Smooth muscle cell of the brain vasculature (primary cell): Measurements from ENCODE around the gene MRPL23.

Source experiments
- DNase-seq: peaks from one replicate; pipeline ENCODE4 v3.0.0-alpha.2; 2012; ENCODE audit warnings: low read depth, low spot score

Gene MRPL23

DNA sequence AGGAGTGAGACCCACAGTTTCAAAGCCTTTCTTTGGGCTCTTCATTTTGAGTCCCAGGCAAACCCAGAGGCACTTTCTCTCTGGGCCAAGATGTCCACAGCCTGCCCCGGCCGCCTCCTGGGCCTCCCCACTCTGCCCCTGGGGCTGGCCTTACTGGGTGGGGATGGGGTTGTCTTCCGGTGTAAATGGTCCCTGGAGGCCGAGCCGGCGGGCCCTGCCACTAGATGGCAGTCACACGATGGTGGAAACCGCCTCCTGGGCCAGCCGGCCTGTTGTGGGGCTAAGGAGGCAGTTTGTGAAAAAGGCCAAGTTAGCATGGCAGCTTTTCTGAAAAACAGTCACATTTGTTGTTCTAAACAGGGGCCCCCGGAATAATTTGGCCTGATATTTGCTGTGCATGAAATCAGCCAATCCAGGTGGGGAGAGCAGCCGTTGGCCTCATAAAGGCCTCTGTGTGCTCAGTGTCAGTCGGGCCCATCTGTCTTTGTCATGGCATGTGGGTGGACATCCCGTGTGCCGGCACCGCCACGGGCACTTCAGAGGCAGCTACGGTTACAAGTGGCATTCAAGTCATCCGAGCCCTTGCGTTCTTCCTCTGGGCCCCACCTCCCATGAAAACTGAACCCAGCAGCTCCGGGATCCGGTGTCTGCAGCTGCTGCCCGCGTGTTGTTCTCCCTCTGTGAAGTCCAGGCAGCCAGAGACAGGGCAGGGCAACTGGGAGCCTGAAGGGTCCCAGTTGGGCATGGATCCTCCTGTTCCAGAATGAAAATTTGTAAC lies 6.5 kb downstream of the MRPL23 start:
- DNase-seq: no peak

DNA sequence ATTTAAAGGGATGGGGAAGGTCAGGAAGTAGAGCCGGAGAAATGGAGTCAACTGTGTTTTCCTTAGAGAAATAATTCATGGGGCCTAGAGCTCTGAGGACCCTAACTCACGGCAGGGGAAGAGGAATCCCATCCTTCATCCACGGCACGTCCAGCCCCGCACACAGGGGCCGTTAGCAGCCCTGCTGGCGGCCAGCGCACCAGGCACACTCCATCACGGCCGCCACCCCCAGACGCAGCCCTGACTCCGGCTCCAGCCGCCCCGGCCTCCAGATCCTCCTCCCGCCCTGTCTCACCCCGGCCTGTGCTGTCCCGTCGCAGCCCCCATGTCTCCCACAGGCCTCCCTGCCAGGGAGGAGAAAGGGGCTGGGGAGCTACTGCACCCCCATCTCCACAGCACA lies 11.2 kb downstream of the MRPL23 start:
- DNase-seq: no peak

DNA sequence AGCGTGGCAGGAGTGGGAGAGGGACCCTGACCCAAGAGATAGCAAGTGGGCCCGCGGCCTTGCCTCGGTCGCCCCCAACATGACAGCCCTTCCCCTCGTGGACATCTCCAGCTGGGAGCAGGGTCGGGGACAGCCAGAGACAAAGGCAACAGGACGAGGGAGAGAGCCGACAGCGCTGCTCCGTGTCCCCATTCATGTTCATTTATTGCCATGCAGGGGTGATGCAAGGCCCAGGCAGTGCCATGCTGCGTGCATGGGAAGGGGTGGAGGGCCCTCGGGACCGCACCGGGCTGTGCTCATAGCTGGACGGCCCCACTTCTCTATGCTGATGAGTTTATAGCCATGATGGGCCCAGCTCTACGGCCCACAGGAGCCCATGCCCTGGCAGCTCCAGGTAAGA lies 12.7 kb downstream of the MRPL23 start:
- no peak for DNase-seq

- DNase-seq: no peak
Observed at GRCh38 chr11:1963864-1964263, 16.7 kb downstream of the MRPL23 start.

DNA sequence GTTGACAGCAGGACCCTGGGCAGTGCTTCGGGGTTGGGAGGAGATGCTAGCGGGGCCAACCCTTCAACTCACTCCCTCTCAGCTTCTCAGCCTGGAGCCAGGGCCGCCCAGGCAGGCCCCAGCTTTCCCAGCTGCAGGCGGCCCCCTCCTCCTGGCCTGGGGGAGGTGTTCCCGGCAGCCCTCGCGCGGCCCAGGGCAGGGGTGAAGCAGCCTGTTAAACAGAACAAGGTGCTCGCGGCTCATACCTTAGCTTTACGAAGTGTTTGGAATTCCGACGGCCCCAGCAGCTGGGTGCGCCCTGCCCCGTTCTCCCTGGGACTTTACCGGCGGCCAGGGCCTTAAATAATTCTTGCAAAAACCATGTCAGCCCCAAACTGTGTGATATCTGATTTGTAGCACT lies 17.2 kb downstream of the MRPL23 start:
- DNase-seq: no peak

DNA sequence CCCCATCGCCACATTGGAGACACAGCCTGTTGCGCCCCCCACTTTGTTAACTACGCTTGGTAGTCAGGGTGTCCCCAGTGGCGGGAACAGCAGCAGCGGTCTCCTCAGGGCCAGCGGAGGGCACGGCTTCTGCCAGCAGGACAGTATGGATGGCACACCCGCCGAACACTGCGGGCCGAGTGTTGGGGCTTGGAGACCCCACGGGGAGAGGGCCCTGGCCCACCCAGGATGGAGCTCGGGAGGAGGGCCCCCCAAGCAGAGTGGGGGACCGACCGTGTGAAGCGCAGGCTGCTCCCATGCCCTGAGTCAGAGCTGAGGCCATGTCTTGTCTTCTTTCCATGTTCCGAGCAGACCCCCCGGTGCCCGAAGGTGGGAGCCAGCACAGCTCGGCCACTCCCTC lies 17.8 kb downstream of the MRPL23 start:
- no peak for DNase-seq

- DNase-seq: no peak
Observed at GRCh38 chr11:1966531-1966930, 19.4 kb downstream of the MRPL23 start.

GRCh38 chr11:1967641-1968225 lies 20.6 kb downstream of the MRPL23 start:
- no peak for DNase-seq

- no peak for DNase-seq
Observed at GRCh38 chr11:1968454-1969002, 21.4 kb downstream of the MRPL23 start.

DNA sequence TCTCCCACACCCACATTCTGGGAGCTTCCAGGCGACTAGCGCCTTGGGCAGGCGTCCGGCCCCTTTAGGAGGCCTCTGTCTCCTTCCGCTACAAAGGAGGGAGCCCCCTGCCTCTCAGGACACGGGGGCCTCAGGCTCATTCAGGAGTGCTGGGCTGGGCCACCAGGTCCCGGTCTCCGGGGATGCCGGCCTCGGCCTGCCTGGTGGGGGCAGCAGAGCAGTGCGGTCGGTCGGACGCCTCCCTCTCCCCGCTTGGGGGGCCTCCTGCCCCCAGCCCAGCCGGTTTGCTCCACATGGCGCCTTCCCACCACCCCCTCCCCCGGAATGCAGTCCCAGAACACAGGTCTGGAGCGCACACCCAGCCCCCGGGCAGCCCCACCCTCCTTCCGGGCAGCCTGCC lies 21.9 kb downstream of the MRPL23 start:
- no peak for DNase-seq

DNA sequence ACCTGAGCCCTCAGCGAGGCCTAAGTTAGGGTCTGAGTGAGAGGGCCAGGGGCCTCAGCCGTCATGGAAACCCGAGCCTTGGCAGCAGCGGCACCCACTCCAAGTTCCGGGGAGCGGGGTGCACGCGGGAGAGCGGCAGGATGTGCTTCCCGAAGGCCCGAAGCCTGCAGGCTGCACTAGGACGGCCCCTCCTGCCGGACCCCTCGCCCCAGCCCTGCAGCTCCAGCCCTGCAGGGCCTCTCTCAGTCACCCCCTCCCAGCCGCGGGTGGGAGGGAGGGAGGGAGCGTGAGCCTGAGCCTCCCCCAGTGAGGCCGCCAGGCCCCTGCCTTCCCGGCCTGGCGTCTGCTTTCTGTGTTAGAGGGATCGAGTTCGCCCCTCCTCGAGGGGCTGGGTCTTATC lies 22.6 kb downstream of the MRPL23 start:
- DNase-seq: no peak

DNA sequence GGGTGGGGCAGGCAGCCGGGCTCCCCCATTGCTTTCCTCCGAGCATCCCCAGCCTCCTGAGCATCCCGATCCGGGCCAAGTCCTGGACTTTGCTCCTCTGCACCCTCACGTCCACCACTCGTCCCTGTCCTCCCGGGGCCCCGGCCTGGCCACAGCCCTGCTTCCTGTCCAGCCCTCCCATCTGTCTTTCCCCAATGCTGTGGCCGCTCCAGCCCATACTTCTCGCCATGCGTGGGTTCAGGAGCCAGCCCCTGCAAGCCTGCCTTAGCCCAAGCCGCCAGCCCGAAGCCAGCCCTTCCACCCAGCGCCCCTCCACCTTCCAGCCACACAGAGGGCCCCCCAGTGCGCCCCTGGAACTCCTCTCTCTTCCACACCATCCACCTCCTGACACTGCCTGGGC lies 23.8 kb downstream of the MRPL23 start:
- no peak for DNase-seq

DNA sequence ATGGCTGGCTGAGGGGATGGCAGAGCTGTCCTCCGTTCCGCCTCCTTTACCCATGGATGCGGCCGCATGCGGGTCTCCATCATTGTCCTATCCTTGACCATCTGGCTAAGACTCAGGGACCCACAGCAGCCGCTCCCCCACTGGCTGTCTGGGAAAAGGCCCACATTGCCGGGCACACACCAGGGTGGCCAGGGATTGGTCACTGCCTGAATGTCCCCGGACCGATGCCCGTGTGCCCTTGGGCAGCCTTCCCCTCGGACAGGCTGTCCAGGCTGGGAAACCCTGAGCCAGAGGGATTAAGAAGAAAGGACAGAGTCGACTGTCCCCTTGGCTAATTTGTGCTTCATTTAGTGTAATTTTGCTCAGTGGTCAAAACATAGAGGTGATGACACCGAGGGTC lies 28.1 kb downstream of the MRPL23 start:
- no peak for DNase-seq

DNA sequence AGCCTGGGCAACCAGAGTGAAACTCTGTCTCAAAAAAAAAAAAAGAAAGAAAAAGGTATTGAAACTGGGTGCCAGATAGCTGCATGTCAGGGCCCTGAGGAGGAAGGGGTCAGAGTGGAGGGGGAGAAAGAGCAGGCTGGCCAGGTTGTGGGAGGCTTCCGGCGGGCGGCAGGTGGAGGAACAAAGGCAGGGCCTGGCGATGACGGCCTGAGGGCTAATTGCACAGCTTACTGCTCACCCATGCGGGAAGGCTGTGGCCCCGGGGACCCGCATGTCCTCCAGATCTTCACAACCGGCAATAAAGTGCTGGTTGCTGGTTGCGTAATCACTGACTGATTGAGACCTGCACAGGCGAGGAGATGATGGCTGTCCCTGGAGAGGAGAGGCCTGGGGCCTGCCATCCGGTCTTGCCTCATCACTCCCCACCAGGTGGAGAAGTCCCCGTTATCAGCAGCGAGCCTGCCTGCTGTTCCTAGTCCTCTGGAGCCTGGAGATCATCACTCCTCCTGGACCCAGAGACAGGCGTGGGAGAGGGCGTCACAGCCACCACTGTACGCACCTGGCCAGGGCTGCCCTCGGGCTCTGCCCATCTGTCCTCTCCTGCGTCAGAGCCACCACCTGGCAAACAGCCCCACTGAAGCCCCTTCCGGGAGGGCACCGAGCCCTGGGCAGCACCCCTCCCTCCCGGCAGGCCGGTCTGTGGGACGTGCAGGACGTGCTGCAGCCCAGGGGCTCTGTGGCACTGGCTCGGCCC lies 31.8 kb downstream of the MRPL23 start:
- DNase-seq: no peak

- no peak for DNase-seq
Observed at GRCh38 chr11:1979607-1980006, 32.5 kb downstream of the MRPL23 start.

- DNase-seq: no peak
Observed at GRCh38 chr11:1982873-1983600, 35.9 kb downstream of the MRPL23 start.

- no peak for DNase-seq
Observed at GRCh38 chr11:1983601-1983961, 36.4 kb downstream of the MRPL23 start.

DNA sequence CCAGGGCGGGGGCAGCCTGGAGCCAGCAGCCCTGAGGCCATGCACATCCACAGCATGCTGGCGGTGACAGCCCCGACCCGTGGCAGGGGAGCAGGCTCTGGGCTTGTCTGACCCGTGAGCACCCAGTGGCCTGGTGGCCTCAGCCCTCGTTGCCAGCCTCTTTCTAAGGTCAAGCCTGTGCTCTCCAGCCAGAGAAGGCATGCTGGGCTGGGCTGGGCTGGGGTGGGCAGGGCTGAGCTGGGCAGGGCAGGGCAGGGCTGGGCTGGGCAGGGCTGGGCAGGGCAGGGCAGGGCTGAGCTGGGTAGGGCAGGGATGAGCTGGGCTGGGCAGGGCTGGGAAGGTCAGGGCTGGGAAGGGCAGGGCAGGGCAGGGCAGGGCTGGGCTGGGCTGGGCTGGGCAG lies 39.9 kb downstream of the MRPL23 start:
- DNase-seq: no peak

DNA sequence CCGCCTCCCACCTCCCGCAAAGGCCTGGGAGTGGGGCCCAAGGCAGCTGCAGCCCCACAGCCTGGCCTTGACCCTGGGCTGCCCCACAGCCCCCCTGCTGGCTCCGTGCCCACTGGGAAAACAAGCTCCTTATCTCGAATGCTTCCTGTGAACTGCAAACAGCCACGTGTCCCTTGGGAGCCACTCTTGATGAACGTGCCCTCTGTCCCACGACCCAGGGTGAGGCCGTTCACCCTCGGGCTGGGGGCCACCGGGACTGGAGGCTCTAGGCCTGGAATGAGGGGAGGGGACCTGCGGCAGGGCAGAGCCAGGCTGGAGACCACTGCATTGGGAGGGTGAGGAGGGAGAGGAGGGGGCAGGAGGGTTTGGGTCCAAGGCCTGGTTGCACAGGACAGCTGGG lies 41.0 kb downstream of the MRPL23 start:
- DNase-seq: no peak

DNA sequence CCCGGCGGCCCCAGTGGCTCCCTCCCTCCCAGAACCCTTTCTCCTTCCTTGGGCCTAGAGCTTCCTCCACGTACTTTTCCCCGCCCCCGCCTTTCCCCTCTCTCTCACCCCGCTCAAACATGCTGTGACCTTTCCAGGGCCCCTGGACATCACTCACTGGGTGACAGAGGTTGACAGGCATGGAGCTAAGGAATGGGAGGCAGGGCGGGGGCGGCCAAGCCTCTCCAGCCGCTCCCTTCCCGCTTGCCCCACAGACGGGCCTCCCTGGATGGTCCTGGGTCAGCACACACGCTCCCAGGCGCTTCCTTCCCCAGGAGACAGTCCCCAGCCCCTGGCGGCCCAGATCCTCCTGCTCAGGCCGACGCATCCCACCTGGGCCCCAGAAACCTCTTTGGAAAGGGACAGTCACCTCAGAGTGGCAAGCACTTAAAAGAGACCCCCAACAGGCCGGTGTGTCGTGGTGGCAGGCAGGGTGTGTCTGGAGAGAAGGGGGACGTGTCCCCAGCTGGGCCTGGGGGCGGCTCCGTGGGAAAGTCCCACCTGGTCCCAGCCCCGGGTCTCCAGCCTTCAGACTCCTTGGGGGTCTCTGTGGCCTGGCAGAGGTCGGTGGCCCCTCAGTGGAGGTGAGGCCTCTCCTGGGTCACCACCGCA lies 41.7 kb downstream of the MRPL23 start:
- DNase-seq: no peak

- no peak for DNase-seq
Observed at GRCh38 chr11:1989953-1990352, 42.8 kb downstream of the MRPL23 start.
